Epithelial cell of esophagus (primary cell): ENCODE results near the gene C22orf39.

ENCODE experiments used
- DNase-seq: peaks from one replicate; pipeline ENCODE4 v3.0.0; 2010; ENCODE audit warnings: low read depth
- H3K4me3 ChIP-seq: 2 replicates; pipeline ENCODE4 v1.5.1; 2011; ENCODE audit warnings: mild to moderate bottlenecking, low read length, control low read depth
- CTCF ChIP-seq: IDR thresholded peaks from 2 replicates; pipeline ENCODE4 v1.5.1; 2011; ENCODE audit warnings: low read depth, mild to moderate bottlenecking, low read length, control low read depth, inconsistent platforms; ENCODE audit not compliant: insufficient read depth; ENCODE audit errors: missing control alignments

Gene C22orf39

GRCh38 chr22:19454156-19454555 lies 6.6 kb upstream of the C22orf39 start:
- no peak for TF ChIP-seq CTCF

GRCh38 chr22:19453718-19454117 lies 6.2 kb upstream of the C22orf39 start:
- TF ChIP-seq CTCF, result no peak
- DNase-seq, result no peak
- H3K4me3 ChIP-seq, result no peak overlapping the region

More at GRCh38 chr22:19454156-19454555, 6.6 kb upstream of the C22orf39 start:
- no peak overlapping the region for H3K4me3 ChIP-seq
- DNase-seq, result no peak

GRCh38 chr22:19451570-19451969 lies 4.1 kb upstream of the C22orf39 start:
- DNase-seq, result no peak

GRCh38 chr22:19450363-19451175 lies 3.1 kb upstream of the C22orf39 start:
- TF ChIP-seq CTCF, result no peak
- DNase-seq, result no peak
- H3K4me3 ChIP-seq, result no peak overlapping the region

More at GRCh38 chr22:19451570-19451969, 4.1 kb upstream of the C22orf39 start:
- no peak overlapping the region for H3K4me3 ChIP-seq
- no peak for TF ChIP-seq CTCF

- H3K4me3 ChIP-seq, result no peak overlapping the region
- no peak for DNase-seq
- no peak for TF ChIP-seq CTCF
Observed at GRCh38 chr22:19449422-19449767, 1.9 kb upstream of the C22orf39 start.

- peak; percentile 9 for DNase-seq
- H3K4me3 ChIP-seq, result no peak overlapping the region
- TF ChIP-seq CTCF, result no peak
Observed at GRCh38 chr22:19448739-19449421, 1.4 kb upstream of the C22orf39 start.

GRCh38 chr22:19448076-19448607 lies 631 bp upstream of the C22orf39 start:
- peak; percentile 60 for DNase-seq
- no peak for TF ChIP-seq CTCF

More at GRCh38 chr22:19448076-19448607, 631 bp upstream of the C22orf39 start:
- H3K4me3 ChIP-seq, result peak overlapping the region; percentile 93
